HG03342 (cell line): ENCODE measurements around the gene HILPDA.
"Not testable (repeated sequence)": the region's sequence is repeated elsewhere in the genome, so short reads cannot be mapped to it uniquely, and the experiment has no call there.

ENCODE experiments used
- ATAC-seq: cut with Tn5 transposase; IDR thresholded peaks from one replicate; pipeline ENCODE4 v1.9.1; 2021; ENCODE audit warnings: mild to moderate bottlenecking, moderate library complexity; ENCODE audit not compliant: unreplicated experiment

HILPDA gene

DNA sequence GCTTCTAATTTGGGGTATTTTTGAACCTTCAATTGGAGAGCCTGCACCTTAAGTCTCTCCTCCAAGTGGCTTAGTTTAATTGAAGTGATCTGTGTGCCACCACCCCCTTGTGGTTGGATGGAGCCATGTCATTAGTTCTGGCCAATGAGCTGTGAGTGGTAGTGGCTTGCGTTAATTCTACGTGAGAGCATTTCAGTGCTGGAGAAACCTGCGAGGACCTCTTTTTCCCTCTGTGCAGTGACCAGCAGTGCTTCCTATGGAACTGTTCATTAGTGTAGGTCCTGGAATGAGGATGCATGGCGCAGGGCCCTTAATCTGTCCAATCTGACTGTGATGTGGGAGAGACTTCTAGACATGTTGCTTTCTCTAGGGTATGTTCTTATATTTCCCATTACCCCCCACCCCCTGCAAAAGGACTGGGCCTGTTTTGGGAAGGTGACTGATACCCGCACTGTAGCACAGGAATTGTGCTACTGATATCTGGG lies 3.8 kb downstream of the HILPDA start:
- peak; percentile 38 for ATAC-seq

DNA sequence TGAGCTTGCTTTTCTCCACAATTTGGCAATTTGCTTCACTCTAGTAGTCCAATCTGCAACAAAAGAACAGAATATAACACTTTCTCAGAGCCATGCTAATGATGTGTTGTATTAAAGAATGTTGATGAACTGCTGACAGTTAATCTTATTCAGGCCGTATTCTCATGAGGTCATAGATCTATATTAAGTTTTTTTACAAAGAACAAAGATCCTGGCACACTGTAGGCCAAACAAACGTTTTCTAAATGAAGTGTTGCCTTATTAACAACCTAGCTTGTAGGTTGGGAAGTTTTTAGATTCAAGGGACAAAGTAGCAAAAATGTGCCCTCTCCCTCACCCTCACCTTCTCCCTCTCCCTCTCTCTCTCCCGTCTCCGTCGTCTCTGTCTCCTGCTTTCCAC lies 6.8 kb downstream of the HILPDA start:
- no peak for ATAC-seq

DNA sequence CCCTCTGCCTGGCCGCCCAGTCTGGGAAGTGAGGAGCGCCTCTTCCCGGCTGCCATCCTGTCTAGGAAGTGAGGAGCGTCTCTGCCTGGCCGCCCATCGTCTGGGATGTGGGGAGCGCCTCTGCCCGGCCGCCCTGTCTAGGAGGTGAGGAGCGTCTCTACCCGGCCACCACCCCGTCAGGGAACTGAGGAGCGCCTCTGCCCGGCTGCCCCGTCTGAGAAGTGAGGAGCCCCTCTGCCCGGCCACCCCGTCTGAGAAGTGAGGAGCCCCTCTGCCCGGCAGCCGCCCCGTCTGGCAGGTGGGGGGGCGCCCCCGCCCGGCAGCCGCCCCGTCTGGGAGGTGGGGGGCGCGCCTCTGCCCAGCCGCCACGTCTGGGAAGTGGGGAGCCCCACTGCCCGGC lies 7.7 kb downstream of the HILPDA start:
- ATAC-seq: not testable (repeated sequence)

- ATAC-seq: not testable (repeated sequence)
Measured at GRCh38 chr7:128463933-128464332, 8.3 kb downstream of the HILPDA start.

DNA sequence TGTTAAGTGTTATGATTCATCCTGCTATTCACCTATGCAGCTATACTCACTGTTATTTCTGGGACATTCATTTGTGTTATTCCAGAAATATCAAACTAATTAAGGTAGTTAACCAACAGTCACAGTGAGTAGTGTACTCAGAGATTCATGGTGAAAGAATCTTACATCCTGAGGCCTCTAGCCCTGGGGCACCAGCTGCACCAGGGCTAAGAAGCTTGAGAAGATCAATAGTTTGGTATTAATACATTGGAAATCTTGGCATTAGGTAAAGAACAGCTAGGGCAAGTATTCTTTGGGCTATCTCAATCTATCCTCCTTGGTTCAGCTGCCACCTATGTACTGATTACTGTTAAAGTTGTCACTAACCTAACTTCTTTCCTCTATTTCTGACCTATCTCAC lies 11.2 kb downstream of the HILPDA start:
- not testable (repeated sequence) for ATAC-seq

DNA sequence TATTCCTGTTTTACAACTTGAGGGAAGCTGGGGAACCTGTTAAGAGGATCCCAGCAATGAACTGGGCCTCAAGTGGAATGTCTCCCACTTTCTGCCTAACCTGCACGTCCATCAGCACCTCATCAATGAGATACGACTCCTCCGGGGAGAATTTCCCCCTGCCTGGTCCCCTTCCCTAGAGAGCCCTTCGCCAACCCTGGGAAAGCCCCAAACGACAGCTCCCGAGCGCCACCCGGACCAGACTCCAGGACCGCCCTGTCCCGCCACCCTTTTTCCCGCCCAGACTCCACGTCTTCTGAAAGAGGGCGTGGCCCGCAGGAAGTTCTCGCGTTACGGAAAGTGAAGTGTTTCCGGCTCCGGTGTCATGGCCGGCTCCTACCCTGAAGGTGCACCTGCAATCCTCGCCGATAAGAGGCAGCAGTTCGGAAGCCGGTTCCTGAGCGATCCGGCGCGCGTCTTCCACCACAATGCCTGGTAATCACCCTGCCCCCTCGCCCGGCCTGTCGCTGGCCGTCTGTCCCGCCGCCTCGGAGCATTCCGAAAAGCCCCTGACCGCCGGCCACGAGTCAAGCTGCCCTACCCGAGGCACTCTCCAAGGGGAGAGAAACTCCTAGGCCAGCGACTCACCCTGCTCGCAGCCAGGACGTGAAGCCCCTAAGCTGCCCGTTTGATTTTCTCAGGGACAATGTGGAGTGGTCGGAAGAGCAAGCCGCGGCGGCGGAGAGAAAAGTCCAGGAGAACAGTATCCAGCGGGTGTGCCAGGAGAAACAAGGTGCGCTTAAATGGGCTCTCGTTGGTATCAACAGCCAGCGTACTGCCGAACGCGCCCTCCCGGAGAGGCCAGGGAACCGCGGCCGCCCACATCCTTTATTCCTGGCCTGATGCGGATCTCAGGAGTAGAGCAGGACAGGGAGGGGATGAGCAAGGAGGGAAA lies 21.0 kb downstream of the HILPDA start, which contains the start of gene METTL2B:
Gene METTL2B, plus strand, starts transcription at position 347 of the 934 bp plus-strand sequence. Its CDS starts 18 bp downstream, at position 365.
- peak; percentile 95 for ATAC-seq

DNA sequence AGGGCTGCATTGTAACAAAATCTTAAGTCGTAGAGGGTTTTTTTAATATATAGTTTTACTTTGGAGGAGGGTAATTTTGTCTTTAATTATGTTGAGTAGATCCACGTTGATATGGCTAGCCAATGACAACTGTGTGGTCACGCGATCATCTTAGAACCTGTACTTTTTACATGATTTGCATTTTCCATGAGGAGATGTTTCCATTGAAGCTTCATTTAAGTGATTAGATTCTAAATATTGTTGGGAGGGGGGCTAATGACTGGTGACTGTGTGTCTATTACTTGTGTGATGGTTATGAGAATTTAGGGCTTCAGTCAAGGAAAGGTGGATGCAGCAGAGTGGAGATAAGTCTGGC lies 21.6 kb downstream of the HILPDA start:
- ATAC-seq: not testable (repeated sequence)

DNA sequence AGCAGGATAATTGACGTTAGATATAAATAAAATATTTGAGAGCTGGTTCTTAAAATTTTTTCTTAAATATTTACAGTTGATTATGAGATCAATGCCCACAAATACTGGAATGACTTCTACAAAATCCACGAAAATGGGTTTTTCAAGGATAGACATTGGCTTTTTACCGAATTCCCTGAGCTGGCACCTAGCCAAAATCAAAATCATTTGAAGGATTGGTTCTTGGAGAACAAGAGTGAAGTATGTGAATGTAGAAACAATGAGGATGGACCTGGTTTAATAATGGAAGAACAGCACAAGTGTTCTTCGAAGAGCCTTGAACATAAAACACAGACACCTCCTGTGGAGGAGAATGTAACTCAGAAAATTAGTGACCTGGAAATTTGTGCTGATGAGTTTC lies 23.4 kb downstream of the HILPDA start:
- not testable (repeated sequence) for ATAC-seq

GRCh38 chr7:128488134-128488533 lies 32.5 kb downstream of the HILPDA start:
- not testable (repeated sequence) for ATAC-seq

- no peak for ATAC-seq
Measured at GRCh38 chr7:128497405-128497804, 41.7 kb downstream of the HILPDA start.

DNA sequence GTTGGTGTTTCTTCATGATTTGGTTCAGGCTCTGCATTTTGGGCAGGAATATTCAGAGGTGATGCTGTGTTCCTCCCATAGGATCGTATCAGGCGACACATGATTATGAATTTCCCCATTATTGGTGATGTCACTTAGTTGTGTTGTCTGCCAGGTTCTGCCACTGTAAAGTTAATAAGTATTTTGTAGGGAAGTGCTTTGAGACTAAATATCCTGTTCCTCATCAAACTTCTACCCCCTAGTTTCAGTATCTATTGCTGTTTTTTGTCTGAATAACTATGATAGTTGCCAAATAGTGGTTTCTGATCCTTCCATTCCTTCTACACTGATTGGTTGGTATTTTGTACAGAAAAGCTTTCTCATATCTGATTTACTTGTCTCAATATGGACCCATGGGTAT lies 49.7 kb downstream of the HILPDA start:
- not testable (repeated sequence) for ATAC-seq

GRCh38 chr7:128506819-128507218 lies 51.1 kb downstream of the HILPDA start:
- ATAC-seq: peak; percentile 62

DNA sequence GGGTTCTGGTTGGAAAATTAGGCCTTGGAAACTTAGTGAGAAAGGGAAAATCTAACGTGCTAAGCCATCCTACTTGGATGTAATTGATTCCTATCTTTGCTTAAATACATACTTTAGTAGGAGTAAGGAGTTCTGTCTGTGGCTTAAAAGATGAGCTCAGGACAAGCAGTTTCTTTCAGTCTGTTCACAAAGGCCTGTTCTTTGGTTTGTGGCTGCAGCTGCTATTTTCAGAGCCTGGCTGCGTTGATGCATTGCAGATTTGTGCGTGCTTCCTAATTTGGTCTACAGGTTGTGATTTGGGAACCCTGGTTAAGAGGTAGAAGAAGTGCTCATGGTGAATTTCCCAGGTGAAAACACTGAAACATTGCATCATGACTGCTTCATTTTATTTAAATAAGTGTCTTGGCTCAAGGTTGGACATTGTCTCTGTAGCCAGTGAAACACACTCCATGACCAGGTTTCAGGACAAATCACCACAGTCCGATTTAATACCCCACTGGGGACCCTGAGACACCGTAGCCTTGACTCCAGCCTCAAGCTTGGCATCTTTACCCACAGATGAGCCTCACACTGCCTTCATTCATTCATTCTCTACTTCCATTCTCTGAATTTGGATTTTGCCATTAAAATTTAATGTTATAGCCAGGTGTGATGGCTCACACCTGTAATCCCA lies 51.8 kb downstream of the HILPDA start:
- ATAC-seq: peak; percentile 48
